GM12892 (cell line): ENCODE measurements around the gene PLD1.

ENCODE experiments used
- POLR2A ChIP-seq: IDR thresholded peaks from 2 replicates; pipeline ENCODE4 v1.6.1; 2011; ENCODE audit warnings: low read depth, low read length, control low read depth
- POLR2AphosphoS5 ChIP-seq: IDR thresholded peaks from 2 replicates; pipeline ENCODE4 v1.6.1; 2011; ENCODE audit warnings: low read depth, low read length, control low read depth
- TAF1 ChIP-seq: IDR thresholded peaks from 2 replicates; pipeline ENCODE4 v1.6.1; 2011; ENCODE audit warnings: low read depth, mild to moderate bottlenecking, control low read depth, low read length, borderline replicate concordance

- TF ChIP-seq POLR2A: no peak
- no peak for TF ChIP-seq POLR2AphosphoS5
- TF ChIP-seq TAF1: no peak
Observed at GRCh38 chr3:171676601-171677175, 133.6 kb downstream of the PLD1 start.
